ENCODE measurements around the gene TMEM132D.

Gene TMEM132D

GRCh38 chr12:129279771-129280170, 624.1 kb downstream of the TMEM132D start:
- TF ChIP-seq CTCF (conservative IDR thresholded peaks at IDR 0.05; ENCODE audit: low read depth, low read length), result no peak
- no peak overlapping the region for H3K4me3 ChIP-seq (ENCODE audit: low read length)
- no peak for DNase-seq (ENCODE audit: low read depth)

GRCh38 chr12:129276361-129277060, 627.3 kb downstream of the TMEM132D start:
- no peak overlapping the region for H3K4me3 ChIP-seq (ENCODE audit: low read length)
- no peak for TF ChIP-seq CTCF (conservative IDR thresholded peaks at IDR 0.05; ENCODE audit: low read depth, low read length)
- no peak for DNase-seq (ENCODE audit: low read depth)

- H3K4me3 ChIP-seq (ENCODE audit: low read length), result no peak overlapping the region
- no peak for TF ChIP-seq CTCF (conservative IDR thresholded peaks at IDR 0.05; ENCODE audit: low read depth, low read length)
- no peak for DNase-seq (ENCODE audit: low read depth)
Measured at GRCh38 chr12:129269756-129270495, 633.9 kb downstream of the TMEM132D start.

GRCh38 chr12:129258781-129259318, 645.0 kb downstream of the TMEM132D start:
- TF ChIP-seq CTCF (conservative IDR thresholded peaks at IDR 0.05; ENCODE audit: low read depth, low read length), result no peak
- no peak overlapping the region for H3K4me3 ChIP-seq (ENCODE audit: low read length)
- DNase-seq (ENCODE audit: low read depth), result no peak

- DNase-seq (ENCODE audit: low read depth), result no peak
- no peak overlapping the region for H3K4me3 ChIP-seq (ENCODE audit: low read length)
- TF ChIP-seq CTCF (conservative IDR thresholded peaks at IDR 0.05; ENCODE audit: low read depth, low read length), result no peak
Measured at GRCh38 chr12:129257524-129257923, 646.3 kb downstream of the TMEM132D start.

- TF ChIP-seq CTCF (conservative IDR thresholded peaks at IDR 0.05; ENCODE audit: low read depth, low read length), result no peak
- no peak overlapping the region for H3K4me3 ChIP-seq (ENCODE audit: low read length)
- no peak for DNase-seq (ENCODE audit: low read depth)
Measured at GRCh38 chr12:129246630-129247029, 657.2 kb downstream of the TMEM132D start.

Measured in retinal pigment epithelial cell (primary cell).